ENCODE results near the gene ZFAND6. TPM values are rescaled to one million over a fixed set of nuclear protein-coding genes. Genes with fewer than 3 reads are reported as not detected.

ZFAND6 gene
- total RNA-seq, 4 donors from 2014 or later: 75.9 to 154 (median 81.0) TPM

- Histone ChIP-seq H3K27me3 (no peaks in the 10 kb centered on the region), H3K4me1 (peaks cover 0 to 20% (median 12%) of the 10 kb centered on the region in 4 donors), H3K36me3 (peaks cover 0 to 13% (median 0%) of the 10 kb centered on the region in 3 donors), H3K9me3 (no peaks in the 10 kb centered on the region), H3K27ac (peak overlapping the region in 3 of 4 donors; percentile 21 to 32 (median 24)), H3K4me3 (no peak overlapping the region)
- DNase-seq: no peak
- TF ChIP-seq POLR2A (IDR thresholded peaks at IDR 0.05) (no peak), CTCF (IDR thresholded peaks at IDR 0.05) (no peak)
Observed at GRCh38 chr15:80159811-80160569, 100.5 kb downstream of the ZFAND6 start.

- TF ChIP-seq POLR2A (IDR thresholded peaks at IDR 0.05) (no peak), CTCF (IDR thresholded peaks at IDR 0.05) (no peak)
- H3K9me3 ChIP-seq: no peaks in the 10 kb centered on the region
- no peaks in the 10 kb centered on the region for H3K27me3 ChIP-seq
- peaks cover 0 to 19% (median 12%) of the 10 kb centered on the region in 4 donors for H3K4me1 ChIP-seq
- H3K36me3 ChIP-seq: peaks cover 0 to 13% (median 0%) of the 10 kb centered on the region in 3 donors
- DNase-seq: peak in 2 of 3 donors; percentile 61 to 80
- H3K4me3 ChIP-seq: no peak overlapping the region
- H3K27ac ChIP-seq: peak overlapping the region in 3 of 4 donors; percentile 24 to 57 (median 32)
Observed at GRCh38 chr15:80160570-80161156, 101.2 kb downstream of the ZFAND6 start.

- peaks cover 0 to 19% (median 12%) of the 10 kb centered on the region in 4 donors for H3K4me1 ChIP-seq
- H3K27me3 ChIP-seq: no peaks in the 10 kb centered on the region
- peaks cover 0 to 13% (median 0%) of the 10 kb centered on the region in 3 donors for H3K36me3 ChIP-seq
- no peak overlapping the region for H3K4me3 ChIP-seq
- H3K9me3 ChIP-seq: no peaks in the 10 kb centered on the region
- TF ChIP-seq CTCF (IDR thresholded peaks at IDR 0.05) (no peak), POLR2A (IDR thresholded peaks at IDR 0.05) (no peak)
- no peak for DNase-seq
- H3K27ac ChIP-seq: no peak overlapping the region
Observed at GRCh38 chr15:80161468-80162016, 102.1 kb downstream of the ZFAND6 start.

- Histone ChIP-seq H3K4me1 (peaks cover 0 to 19% (median 12%) of the 10 kb centered on the region in 4 donors), H3K9me3 (no peaks in the 10 kb centered on the region), H3K27ac (no peak overlapping the region), H3K27me3 (no peaks in the 10 kb centered on the region), H3K4me3 (no peak overlapping the region), H3K36me3 (peaks cover 0 to 13% (median 0%) of the 10 kb centered on the region in 3 donors)
- DNase-seq: no peak
- TF ChIP-seq CTCF (IDR thresholded peaks at IDR 0.05) (no peak), POLR2A (IDR thresholded peaks at IDR 0.05) (no peak)
Observed at GRCh38 chr15:80162059-80162554, 102.6 kb downstream of the ZFAND6 start.

- peaks cover 0 to 19% (median 12%) of the 10 kb centered on the region in 4 donors for H3K4me1 ChIP-seq
- no peak for DNase-seq
- H3K27ac ChIP-seq: no peak overlapping the region
- TF ChIP-seq CTCF (IDR thresholded peaks at IDR 0.05) (no peak), POLR2A (IDR thresholded peaks at IDR 0.05) (no peak)
- H3K4me3 ChIP-seq: no peak overlapping the region
- H3K9me3 ChIP-seq: no peaks in the 10 kb centered on the region
- peaks cover 0 to 13% (median 0%) of the 10 kb centered on the region in 3 donors for H3K36me3 ChIP-seq
- H3K27me3 ChIP-seq: no peaks in the 10 kb centered on the region
Observed at GRCh38 chr15:80163217-80163616, 103.7 kb downstream of the ZFAND6 start.

Data from Peyer's patch (tissue), 4 donors.